GM19240 (cell line): Measurements from ENCODE around the gene PSMA2.
"Not testable (repeated sequence)": the region's sequence is repeated elsewhere in the genome, so short reads cannot be mapped to it uniquely, and the experiment has no call there.

Experiments
- DNase-seq: peaks from one replicate; pipeline ENCODE4 v3.0.0; 2011; ENCODE audit warnings: low spot score; ENCODE audit not compliant: insufficient read length

PSMA2 gene

DNA sequence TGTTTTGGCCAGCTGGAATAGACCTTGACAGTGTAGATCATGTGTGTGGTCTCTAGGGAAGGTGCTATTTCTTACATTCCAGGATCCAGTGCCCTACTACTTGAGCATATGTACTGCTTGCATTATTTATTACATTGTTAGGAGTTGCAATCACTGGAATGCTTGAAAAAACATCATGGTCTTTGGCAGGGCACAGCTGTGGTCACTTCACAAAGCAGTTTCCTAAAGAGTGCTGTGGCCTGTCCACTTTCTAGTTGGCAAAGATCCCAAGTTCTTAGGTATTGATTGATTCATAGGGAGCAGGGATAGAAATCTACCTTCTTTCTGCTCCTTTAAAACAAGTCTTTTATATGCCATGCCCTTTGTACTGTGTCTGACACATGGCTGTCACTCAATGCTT, 24.7 kb downstream of the PSMA2 start:
- no peak for DNase-seq

GRCh38 chr7:42906181-42906580, 25.8 kb downstream of the PSMA2 start:
- DNase-seq, result no peak

DNA sequence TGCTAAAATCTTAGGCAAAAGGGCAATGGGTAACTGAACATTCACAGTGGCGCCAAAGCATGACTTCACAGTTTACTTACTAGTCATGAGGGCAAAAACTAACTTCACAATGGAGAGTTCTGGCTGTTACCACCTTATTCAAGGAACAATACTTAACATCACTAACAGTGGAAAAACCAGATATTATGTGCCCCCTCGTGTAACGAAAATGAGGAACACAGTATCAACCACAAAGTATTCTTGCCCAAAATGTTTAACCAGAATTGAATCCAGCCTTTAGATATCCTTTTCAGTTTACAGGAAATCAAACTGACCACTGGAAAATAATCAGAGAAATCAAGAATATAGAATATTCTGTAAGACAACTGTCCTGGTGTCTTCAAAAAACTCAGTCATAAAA, 29.6 kb downstream of the PSMA2 start:
- DNase-seq, result no peak

GRCh38 chr7:42900842-42901241, 31.1 kb downstream of the PSMA2 start:
- no peak for DNase-seq

DNA sequence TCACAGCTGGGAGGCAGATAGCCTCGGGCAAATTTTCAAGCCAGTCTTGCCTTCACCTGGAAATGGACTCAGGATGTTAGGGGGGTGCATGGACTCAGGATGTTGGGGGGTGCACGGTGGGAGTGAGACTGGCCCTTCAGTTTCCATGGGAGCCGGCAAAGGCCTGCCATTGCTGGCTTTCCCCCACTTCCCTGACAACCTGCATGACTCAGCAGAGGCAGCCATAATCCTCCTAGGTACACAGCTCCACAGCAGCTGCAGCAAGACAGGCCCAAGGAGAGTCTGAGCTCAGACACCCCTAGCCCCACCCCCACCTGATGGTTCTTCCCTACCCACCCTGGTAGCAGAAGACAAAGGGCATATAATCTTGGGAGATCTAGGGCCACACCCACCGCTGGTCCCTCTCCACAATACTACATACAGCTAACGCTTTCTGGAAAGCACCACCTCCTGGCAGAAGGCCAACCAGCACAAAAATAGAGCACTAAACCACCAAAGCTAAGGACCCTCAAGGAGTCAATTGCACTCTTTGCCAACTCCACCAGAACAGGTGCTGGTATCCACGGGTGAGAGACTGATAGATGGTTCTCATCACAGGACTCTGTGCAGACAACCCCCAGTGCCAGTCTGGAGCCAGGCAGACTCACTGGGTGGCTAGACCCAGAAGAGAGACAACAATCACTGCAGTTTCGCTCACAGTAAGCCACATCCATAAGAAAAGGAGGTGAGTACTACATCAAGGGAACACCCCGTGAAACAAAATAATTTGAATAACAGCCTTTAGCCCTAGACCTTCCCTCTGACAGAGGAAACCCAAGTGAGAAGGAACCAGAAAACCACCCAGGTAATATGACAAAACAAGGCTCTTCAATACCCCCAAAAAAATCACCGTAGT, 38.4 kb downstream of the PSMA2 start:
- DNase-seq, result no peak

GRCh38 chr7:42886893-42887505, 45.0 kb downstream of the PSMA2 start:
- DNase-seq, result no peak

GRCh38 chr7:42886129-42886528, 45.8 kb downstream of the PSMA2 start:
- no peak for DNase-seq

- DNase-seq, result not testable (repeated sequence)
These were observed 46.8 kb downstream of the PSMA2 start for GRCh38 chr7:42885183-42885582.

- DNase-seq, result no peak
These were observed 48.0 kb downstream of the PSMA2 start for GRCh38 chr7:42883950-42884349.

DNA sequence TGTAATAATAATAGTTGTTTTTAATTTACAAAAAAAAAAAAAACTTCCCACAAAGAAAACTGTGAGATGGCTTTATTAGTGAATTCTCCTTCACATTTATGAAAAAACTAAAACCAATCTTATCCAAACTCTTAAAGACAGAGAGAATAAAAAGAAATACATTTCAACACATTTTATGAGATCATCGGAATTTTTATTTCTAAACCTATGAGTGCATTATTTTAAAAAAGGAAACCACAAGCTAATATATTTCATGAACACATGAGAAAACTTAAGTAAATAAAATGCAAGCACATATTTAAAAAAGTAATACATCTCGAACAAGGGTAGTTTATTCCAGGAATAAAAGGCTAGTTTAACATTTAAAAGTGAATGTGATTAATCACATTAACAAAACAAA, 51.6 kb downstream of the PSMA2 start:
- DNase-seq, result no peak

GRCh38 chr7:42878303-42878702, 53.7 kb downstream of the PSMA2 start:
- no peak for DNase-seq

DNA sequence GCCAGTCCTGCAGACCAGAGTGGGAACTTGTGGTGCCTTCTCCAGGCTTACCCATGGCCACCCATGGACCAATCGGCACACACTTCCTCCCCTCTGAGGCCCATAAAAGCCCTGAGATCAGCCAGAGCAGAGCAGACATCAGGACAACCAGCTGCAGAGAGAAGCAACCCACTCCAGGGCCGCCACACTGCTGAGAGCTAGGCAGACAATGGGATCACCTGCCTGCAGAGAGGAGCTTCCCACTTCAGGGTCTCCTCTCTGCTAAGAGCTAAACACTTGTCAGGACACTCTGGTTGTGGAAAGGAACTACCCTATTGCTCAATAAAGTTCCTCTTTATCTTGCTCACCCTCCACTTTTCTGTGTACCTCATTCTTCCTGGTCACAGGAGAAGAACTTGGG, 54.1 kb downstream of the PSMA2 start:
- DNase-seq, result no peak

DNA sequence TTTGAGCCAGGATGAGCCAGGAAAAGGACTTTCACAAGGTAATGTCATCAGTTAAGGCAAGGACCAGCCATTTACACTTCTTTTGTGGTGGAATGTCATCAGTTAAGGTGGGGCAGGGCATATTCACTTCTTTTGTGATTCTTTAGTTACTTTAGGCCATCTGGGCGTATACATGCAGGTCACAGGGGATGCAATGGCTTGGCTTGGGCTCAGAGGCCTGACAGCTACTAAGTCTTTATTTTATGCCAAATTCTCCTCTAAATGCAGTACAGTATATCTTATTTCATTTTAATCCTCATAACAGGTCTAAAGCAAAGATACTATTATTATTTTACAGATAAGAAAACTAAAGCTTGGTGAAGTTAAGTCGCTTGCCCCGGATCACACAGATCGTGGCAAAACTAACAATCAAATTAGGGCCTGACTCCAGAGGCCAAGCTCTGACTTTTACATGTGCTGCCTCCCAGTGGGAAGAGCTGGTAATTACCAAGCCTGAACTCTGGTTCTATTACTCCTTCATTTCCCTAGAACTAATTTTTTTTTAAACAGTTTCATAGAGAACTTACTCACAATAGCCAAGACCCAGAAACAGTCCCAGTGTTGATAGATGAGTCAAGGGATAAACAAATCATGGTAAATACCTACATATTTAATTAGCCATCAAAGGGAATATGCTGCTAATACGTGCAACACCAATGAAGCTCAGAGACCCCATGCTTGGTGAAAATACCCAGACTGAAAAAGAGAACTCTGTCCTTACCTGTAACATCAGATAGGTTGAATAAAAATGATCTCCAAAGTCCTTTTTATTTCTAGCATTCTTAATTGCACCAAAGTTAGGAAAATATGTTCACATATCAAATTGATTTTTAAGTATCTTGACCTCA, 55.5 kb downstream of the PSMA2 start:
- no peak for DNase-seq

- DNase-seq, result no peak
These were observed 62.6 kb downstream of the PSMA2 start for GRCh38 chr7:42869131-42870020.

- DNase-seq, result no peak
These were observed 63.5 kb downstream of the PSMA2 start for GRCh38 chr7:42868480-42868879.
